ENCODE results near the gene LIMA1. TPM values are rescaled to one million over a fixed set of nuclear protein-coding genes. Genes with fewer than 3 reads are reported as not detected.

LIMA1 gene
- total RNA-seq, 2 experiments from 2014 or later, result 6.2 to 20.4 TPM

DNA sequence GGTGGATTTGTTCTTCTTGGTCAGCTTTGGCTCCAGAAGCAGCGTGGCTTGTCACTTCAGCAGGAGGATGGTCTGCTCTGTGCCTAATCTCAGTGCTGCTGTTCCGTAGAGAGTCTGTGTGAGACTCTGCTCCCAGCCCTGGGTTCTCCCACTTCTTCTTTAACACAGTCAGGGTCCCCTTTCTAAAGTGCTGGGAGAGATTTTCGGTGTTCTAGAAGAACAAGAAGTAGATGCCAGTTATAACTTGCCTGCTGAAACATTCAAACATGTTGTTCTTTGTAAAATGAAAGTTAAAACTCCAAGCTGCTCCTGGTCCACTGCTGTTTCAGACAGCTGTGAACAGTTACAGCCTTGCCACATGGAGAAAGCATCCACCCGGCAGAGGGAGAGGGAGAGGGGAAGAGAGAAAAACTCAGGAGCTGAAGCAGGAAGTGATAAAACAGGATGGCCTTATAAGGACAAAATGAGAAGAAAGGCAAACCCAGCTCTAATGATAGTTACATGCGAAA is 61.0 kb downstream of the LIMA1 start:
- H3K9me2 ChIP-seq (ENCODE audit: insufficient read depth, low read length), result no peaks in the 10 kb centered on the region
- no peak for TF ChIP-seq EZH2phosphoT487 (IDR thresholded peaks at IDR 0.05; ENCODE audit: borderline replicate concordance, low read depth, low read length)
- no peak; the same call in 1 of the 2 replicates for TF ChIP-seq CTCF (conservative IDR thresholded peaks at IDR 0.05; ENCODE audit: low read length)
- H3K27ac ChIP-seq (ENCODE audit: low read depth, low read length, poor library complexity, severe bottlenecking), result peak overlapping the region; percentile 86
- H3K36me3 ChIP-seq (ENCODE audit: insufficient read depth, low read length), result peaks cover 7% of the 10 kb centered on the region; the same call in 1 of the 2 replicates
- H3K4me1 ChIP-seq (ENCODE audit: insufficient read depth, low read length, poor library complexity, severe bottlenecking), result peaks cover 39% of the 10 kb centered on the region
- peak overlapping the region; percentile 83 for H2AFZ ChIP-seq (ENCODE audit: low read length)
- peak overlapping the region; percentile 72 for H3K4me3 ChIP-seq (ENCODE audit: low read depth, low read length, poor library complexity, severe bottlenecking)
- POLR2A ChIA-PET, result interaction anchor here (0.7 to 3.0 kb wide), 8 partner anchors 9 to 1033 kb away, joined by 3 to 50 read pairs (median 4); partner anchors contain the start of gene COX14
- H3K9me3 ChIP-seq (ENCODE audit: low read length), result no peaks in the 10 kb centered on the region
- BruUV-seq (replicated peaks), result TSS peak; percentile 93
- CTCF ChIA-PET (ENCODE audit: unreplicated experiment), result interaction anchor here (0.7 to 1.4 kb wide), 2 partner anchors 32 to 112 kb away, joined by 3 to 5 read pairs; no protein-coding TSS in a partner anchor
- no peaks in the 10 kb centered on the region for H4K20me1 ChIP-seq (ENCODE audit: insufficient read depth, low read length)
- H3K79me2 ChIP-seq (ENCODE audit: insufficient read depth, low read depth, low read length), result peaks cover 42% of the 10 kb centered on the region
- DNase-seq (ENCODE audit: low spot score), result peak; percentile 50
- intact Hi-C loops (cut with micrococcal nuclease; ENCODE audit: unreplicated experiment), result loop anchor here (5.0 kb wide), 3 partner anchors 110 to 380 kb away; partner anchors contain the start of genes BCDIN3D, COX14 and LARP4
- peak overlapping the region; percentile 74 for H3K4me2 ChIP-seq (ENCODE audit: low read length)

- DNase-seq (ENCODE audit: low spot score), result peak; percentile 67
- peak overlapping the region; percentile 86 for H3K27ac ChIP-seq (ENCODE audit: low read depth, low read length, poor library complexity, severe bottlenecking)
- H3K9me2 ChIP-seq (ENCODE audit: insufficient read depth, low read length), result no peaks in the 10 kb centered on the region
- intact Hi-C loops (cut with micrococcal nuclease; ENCODE audit: unreplicated experiment), result loop anchor here (5.0 kb wide), 3 partner anchors 109 to 379 kb away; partner anchors contain the start of genes BCDIN3D, COX14 and LARP4
- H3K36me3 ChIP-seq (ENCODE audit: insufficient read depth, low read length), result peaks cover 7% of the 10 kb centered on the region; the same call in 1 of the 2 replicates
- H3K4me3 ChIP-seq (ENCODE audit: low read depth, low read length, poor library complexity, severe bottlenecking), result peak overlapping the region; percentile 72
- no peaks in the 10 kb centered on the region for H3K9me3 ChIP-seq (ENCODE audit: low read length)
- TSS peak; percentile 73 for BruUV-seq (replicated peaks)
- no peaks in the 10 kb centered on the region for H4K20me1 ChIP-seq (ENCODE audit: insufficient read depth, low read length)
- POLR2A ChIA-PET, result interaction anchor here (0.6 to 3.0 kb wide), 12 partner anchors 11 to 137 kb away, joined by 3 to 50 read pairs (median 5); partner anchors contain the start of gene CERS5
- H2AFZ ChIP-seq (ENCODE audit: low read length), result peak overlapping the region; percentile 83; the same call in 1 of the 2 replicates
- CTCF ChIA-PET (ENCODE audit: unreplicated experiment), result interaction anchor here (0.6 to 1.6 kb wide), 3 partner anchors 10 to 62 kb away, joined by 3 to 6 read pairs (median 5); partner anchors contain the start of gene LIMA1
- TF ChIP-seq CTCF (conservative IDR thresholded peaks at IDR 0.05; ENCODE audit: low read length), result no peak
- no peak for TF ChIP-seq EZH2phosphoT487 (IDR thresholded peaks at IDR 0.05; ENCODE audit: borderline replicate concordance, low read depth, low read length)
- H3K4me2 ChIP-seq (ENCODE audit: low read length), result peak overlapping the region; percentile 74
- H3K79me2 ChIP-seq (ENCODE audit: insufficient read depth, low read depth, low read length), result peaks cover 42% of the 10 kb centered on the region
- peaks cover 39% of the 10 kb centered on the region for H3K4me1 ChIP-seq (ENCODE audit: insufficient read depth, low read length, poor library complexity, severe bottlenecking)
Measured at GRCh38 chr12:50221228-50222008, 61.9 kb downstream of the LIMA1 start.
